ENCODE results near the gene TBC1D10A.
A peak's percentile ranks its signal among the peaks of the same experiment; 100 is the strongest.

TBC1D10A gene

GRCh38 chr22:30320021-30320556, 6.7 kb downstream of the TBC1D10A start:
- DNase-seq (ENCODE audit: low spot score) = no peak

- DNase-seq (ENCODE audit: low spot score) = no peak
Observed at GRCh38 chr22:30318799-30319419, 7.8 kb downstream of the TBC1D10A start.

- DNase-seq (ENCODE audit: low spot score) = no peak
Observed at GRCh38 chr22:30317778-30318177, 9.0 kb downstream of the TBC1D10A start.

- no peak for DNase-seq (ENCODE audit: low spot score)
Observed at GRCh38 chr22:30315962-30316576, 10.7 kb downstream of the TBC1D10A start.

GRCh38 chr22:30314915-30315314, 11.8 kb downstream of the TBC1D10A start:
- DNase-seq (ENCODE audit: low spot score) = no peak

GRCh38 chr22:30313527-30314363, 13.0 kb downstream of the TBC1D10A start:
- no peak for DNase-seq (ENCODE audit: low spot score)

- no peak for DNase-seq (ENCODE audit: low spot score)
Observed at GRCh38 chr22:30312053-30312452, 14.7 kb downstream of the TBC1D10A start.

- no peak for DNase-seq (ENCODE audit: low spot score)
Observed at GRCh38 chr22:30310881-30311771, 15.6 kb downstream of the TBC1D10A start.

GRCh38 chr22:30309951-30310741, 16.6 kb downstream of the TBC1D10A start:
- no peak for DNase-seq (ENCODE audit: low spot score)

- no peak for DNase-seq (ENCODE audit: low spot score)
Observed at GRCh38 chr22:30308518-30309230, 18.1 kb downstream of the TBC1D10A start.

GRCh38 chr22:30308093-30308492, 18.6 kb downstream of the TBC1D10A start:
- no peak for DNase-seq (ENCODE audit: low spot score)

- DNase-seq (ENCODE audit: low spot score) = no peak
Observed at GRCh38 chr22:30307041-30307574, 19.6 kb downstream of the TBC1D10A start.

- DNase-seq (ENCODE audit: low spot score) = no peak
Observed at GRCh38 chr22:30306627-30307011, 20.1 kb downstream of the TBC1D10A start.

- DNase-seq (ENCODE audit: low spot score) = no peak
Observed at GRCh38 chr22:30305906-30306626, 20.7 kb downstream of the TBC1D10A start.

GRCh38 chr22:30305519-30305905, 21.2 kb downstream of the TBC1D10A start:
- DNase-seq (ENCODE audit: low spot score) = no peak

GRCh38 chr22:30304495-30305244, 22.1 kb downstream of the TBC1D10A start:
- DNase-seq (ENCODE audit: low spot score) = peak; percentile 57

- DNase-seq (ENCODE audit: low spot score) = no peak
Observed at GRCh38 chr22:30302810-30303138, 24.0 kb downstream of the TBC1D10A start.

GRCh38 chr22:30301995-30302809, 24.5 kb downstream of the TBC1D10A start:
- DNase-seq (ENCODE audit: low spot score) = no peak
